Panc1 (cell line): ENCODE measurements around the gene RXFP2.

Source experiments
- CTCF ChIP-seq: fragments of 450-650 bp; IDR thresholded peaks from 2 replicates; pipeline ENCODE4 v1.5.1; 2017; ENCODE audit warnings: mild to moderate bottlenecking
- POLR2AphosphoS5 ChIP-seq: IDR thresholded peaks from 2 replicates; pipeline ENCODE4 v1.6.1; 2012; ENCODE audit warnings: mild to moderate bottlenecking, low read depth, low read length, moderate library complexity
- REST ChIP-seq, 2 experiments: IDR thresholded peaks; 2 replicates each; pipeline ENCODE4 v1.6.1; 2011 to 2012; ENCODE audit warnings: low read depth in 2 of 2, control low read depth in 1 of 2, low read length in 1 of 2, mild to moderate bottlenecking in 1 of 2, moderate library complexity in 1 of 2; ENCODE audit not compliant: insufficient read depth in 1 of 2
- TCF7L2 ChIP-seq: IDR thresholded peaks from 2 replicates; pipeline ENCODE4 v1.6.1; 2011; ENCODE audit warnings: mild to moderate bottlenecking, low read depth, low read length, inconsistent platforms

- no peak for TF ChIP-seq CTCF
- no peak for TF ChIP-seq POLR2AphosphoS5
- TF ChIP-seq REST (IDR thresholded peaks at IDR 0.05; ENCODE audit: insufficient read depth in 1 of 2, low read depth in 2 of 2, low read length in 1 of 2) = no peak
- TF ChIP-seq TCF7L2 = no peak
These were observed 10.6 kb downstream of the RXFP2 start for GRCh38 chr13:31749929-31750328.
